NT2/D1 (cell line): ENCODE results near the gene TUBA8.

Experiments used
- SUZ12 ChIP-seq: IDR thresholded peaks from 2 replicates; pipeline ENCODE4 v1.6.1; 2011; ENCODE audit not compliant: insufficient read length, insufficient read depth; ENCODE audit errors: extremely low read depth
- YY1 ChIP-seq: IDR thresholded peaks from 2 replicates; pipeline ENCODE4 v1.6.1; 2011; ENCODE audit not compliant: insufficient read length, insufficient read depth
- ZNF274 ChIP-seq: IDR thresholded peaks from 2 replicates; pipeline ENCODE4 v1.6.1; 2011; ENCODE audit warnings: mild to moderate bottlenecking, low read depth, low read length

DNA sequence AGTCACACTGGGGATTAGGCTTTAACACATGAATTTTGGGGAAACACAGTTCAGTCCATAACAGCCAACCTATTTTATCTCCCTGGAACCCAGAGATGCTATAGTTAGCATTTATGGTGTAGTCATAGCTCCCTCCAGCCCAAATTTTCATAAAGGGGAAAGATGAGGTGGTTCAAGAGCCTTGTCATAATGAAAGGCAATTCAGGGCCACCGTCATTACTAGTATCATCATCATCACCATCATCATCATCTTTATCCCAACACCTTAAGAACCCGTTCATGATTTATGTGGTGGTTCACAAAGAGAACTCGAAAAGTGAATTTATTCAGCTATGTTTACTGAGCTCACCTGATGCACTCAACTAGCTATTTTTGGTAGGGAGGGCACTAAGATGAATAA lies 2.4 kb upstream of the TUBA8 start:
- no peak for TF ChIP-seq ZNF274
- TF ChIP-seq SUZ12, result no peak
- TF ChIP-seq YY1, result no peak
